Hepatocyte (in vitro differentiated cells): ENCODE measurements around the gene CD52.
A peak's percentile ranks its signal among the peaks of the same experiment; 100 is the strongest.

ENCODE experiments used
- CTCF ChIP-seq: fragments of 200-600 bp; sonication (generic); IDR thresholded peaks from 2 replicates; pipeline ENCODE4 v1.5.1; 2016; ENCODE audit warnings: antibody characterized with exemption, mild to moderate bottlenecking; ENCODE audit not compliant: poor library complexity
- EZH2 ChIP-seq: fragments of 200-600 bp; sonication (generic); IDR thresholded peaks from 2 replicates; pipeline ENCODE4 v1.6.1; 2016; ENCODE audit warnings: antibody characterized with exemption, mild to moderate bottlenecking, borderline replicate concordance

GRCh38 chr1:26285366-26286063, 32.2 kb upstream of the CD52 start:
- TF ChIP-seq CTCF (peak; percentile 14), EZH2 (no peak)
